HepG2 (cell line): Measurements from ENCODE around the gene SLC35D2. TPM values are rescaled to one million over a fixed set of nuclear protein-coding genes. Genes with fewer than 3 reads are reported as not detected.

Experiments used
- ATAC-seq: fragments of 200-7000 bp; cut with Tn5 transposase; 3 replicates; pipeline ENCODE4 v1.9.1; 2020; ENCODE audit warnings: mild to moderate bottlenecking, moderate library complexity
- BruUV-seq: library from RNA; stranded (reverse); fragments of 400-500 nt; replicated peaks from 2 replicates; lab custom pipeline; 2021; lab: Mats Ljungman, UMichigan
- CTCF ChIA-PET: fragments of 300-600 bp; formaldehyde crosslinking; extraction: SDS; loops from one replicate; lab custom pipeline; 2021; ENCODE audit warnings: low total read pairs, inconsistent platforms, low intra/inter-chr PET ratio; lab: Yijun Ruan, JAX
- POLR2A ChIA-PET: fragments of 350-600 bp; sonication (Branson Sonifier 250); formaldehyde crosslinking; loops from one replicate; lab custom pipeline; 2020; ENCODE audit warnings: antibody characterized with exemption, inconsistent platforms; lab: Yijun Ruan, JAX
- DNase-seq: peaks from one replicate; pipeline ENCODE4 v3.0.0-alpha.2; 2015; ENCODE audit warnings: low spot score
- FAIRE-seq: peaks from 3 replicates; lab custom pipeline; 2011; peaks lifted over from hg19 to GRCh38; lab: Jason Lieb, UNC
- H2AFZ ChIP-seq: one replicate; pipeline ENCODE4 v1.6.1; 2011; ENCODE audit warnings: low read length, inconsistent platforms
- H3K27ac ChIP-seq: fragments of 300-600 bp; 3 replicates; pipeline ENCODE4 v1.8.0; 2011; ENCODE audit warnings: mixed run types, mild to moderate bottlenecking, mixed read lengths, low read length, inconsistent platforms; ENCODE audit not compliant: insufficient read depth; ENCODE audit errors: extremely low read length
- H3K27me3 ChIP-seq, 2 experiments: fragments of 200-600 bp in 1 of 2; 2 replicates in 1 of 2; 3 replicates in 1 of 2; pipeline versions ENCODE4 v1.6.0 to v1.8.0; 2011; ENCODE audit warnings: low read length in 2 of 2, mild to moderate bottlenecking in 2 of 2, moderate library complexity in 2 of 2, inconsistent platforms in 1 of 2; ENCODE audit not compliant: insufficient read depth in 2 of 2, control insufficient read depth in 1 of 2
- H3K36me3 ChIP-seq, 2 experiments: fragments of 200-600 bp in 1 of 2; replicated peaks in 1 of 2; 2 replicates in 1 of 2; 3 replicates in 1 of 2; pipeline versions ENCODE4 v1.5.1 to v1.8.0; 2011; ENCODE audit warnings: low read length in 2 of 2, inconsistent platforms in 1 of 2; ENCODE audit not compliant: insufficient read depth in 2 of 2, control insufficient read depth in 1 of 2
- H3K4me1 ChIP-seq: 2 replicates; pipeline ENCODE4 v1.5.1; 2012; ENCODE audit warnings: low read length, inconsistent platforms; ENCODE audit not compliant: insufficient read depth
- H3K4me2 ChIP-seq: 2 replicates; pipeline ENCODE4 v1.6.0; 2011; ENCODE audit warnings: low read depth, low read length, inconsistent platforms
- H3K4me3 ChIP-seq, 3 experiments: fragments of 200-600 bp in 1 of 3; sonication (generic), shearing (Covaris generic) in 1 of 3; replicated peaks in 1 of 3; 2 replicates each; pipeline ENCODE4 v1.5.1; 2011 to 2016; ENCODE audit warnings: low read length in 3 of 3, inconsistent platforms in 2 of 3, low read depth in 2 of 3, mild to moderate bottlenecking in 2 of 3, control low read depth in 1 of 3, mixed read lengths in 1 of 3; ENCODE audit not compliant: insufficient read depth in 1 of 3
- H3K79me2 ChIP-seq: one replicate; pipeline ENCODE4 v1.6.1; 2011; ENCODE audit warnings: low read length, inconsistent platforms; ENCODE audit not compliant: insufficient read depth
- H3K9ac ChIP-seq: 2 replicates; pipeline ENCODE4 v1.6.0; 2011; ENCODE audit warnings: mild to moderate bottlenecking, low read depth, low read length, inconsistent platforms; ENCODE audit not compliant: insufficient read depth
- H3K9me3 ChIP-seq: 2 replicates; pipeline ENCODE4 v1.5.1; 2012; ENCODE audit warnings: mild to moderate bottlenecking, low read length
- H4K20me1 ChIP-seq: 2 replicates; pipeline ENCODE4 v1.6.0; 2011; ENCODE audit warnings: inconsistent platforms, mild to moderate bottlenecking, low read length, moderate library complexity; ENCODE audit not compliant: insufficient read depth
- SP4 ChIP-seq: sonication (generic); formaldehyde crosslinking; IDR thresholded peaks from 2 replicates; pipeline ENCODE4 v1.8.1; 2023; ENCODE audit warnings: mild to moderate bottlenecking, missing genetic modification reagents
- ZNF121 ChIP-seq: sonication (generic); formaldehyde crosslinking; IDR thresholded peaks from 2 replicates; pipeline ENCODE4 v1.5.0; 2020; ENCODE audit warnings: mild to moderate bottlenecking, missing genetic modification reagents
- ZNF235 ChIP-seq: sonication (generic); formaldehyde crosslinking; IDR thresholded peaks from 2 replicates; pipeline ENCODE4 v1.8.1; 2023; ENCODE audit warnings: mild to moderate bottlenecking, missing genetic modification reagents, borderline replicate concordance
- ZNF770 ChIP-seq: sonication (generic); formaldehyde crosslinking; IDR thresholded peaks from 2 replicates; pipeline ENCODE4 v1.5.0; 2020; ENCODE audit warnings: mild to moderate bottlenecking, missing genetic modification reagents
- WGBS: methylation state at CpG from one replicate; pipeline ENCODE4 v1.1.6; 2017; ENCODE audit warnings: low lambda C conversion rate; 5-methylcytosine and 5-hydroxymethylcytosine counted together
- in situ Hi-C: cut with HindIII; loops from 2 replicates; pipeline ENCODE4 v1.10.0; 2017; ENCODE audit warnings: low pct_unique_long_range_greater_than_20kb; ENCODE audit not compliant: extremely low pct_ligation_motif_present
- intact Hi-C: fragments of 100-400 bp; cut with micrococcal nuclease; formaldehyde crosslinking; loops from one replicate; pipeline ENCODE4 v1.10.0; 2022; ENCODE audit not compliant: unreplicated experiment
- polyA plus RNA-seq, 8 experiments: library from polyadenylated mRNA; depleted of rRNA in 3 of 8; stranded (reverse) in 7 of 8; unstranded in 1 of 8; fragments of >200 nt; fragmentation: Illumina TruSeq in 4 of 8; extraction: Trizol in 4 of 8; gene quantifications; 2 replicates each; pipeline versions ENCODE4 v1.2.1 to v1.2.3, GENCODE V29; 2011 to 2016; ENCODE audit warnings: low read depth in 4 of 8, missing spikeins in 1 of 8, mixed read lengths in 1 of 8; ENCODE audit not compliant: insufficient read depth in 1 of 8
- total RNA-seq, 5 experiments: library from RNA; depleted of rRNA; stranded (reverse); fragments of >200 nt; fragmentation: Illumina TruSeq; extraction: Trizol; gene quantifications; 2 replicates each; pipeline ENCODE4 v1.2.3, GENCODE V29; 2016; ENCODE audit warnings: low read depth in 1 of 5
- TF ChIP-seq, protein P1 (sequence below): sonication (generic); formaldehyde crosslinking; conservative IDR thresholded peaks from 2 replicates; pipeline ENCODE4 v1.8.0; 2022; ENCODE audit warnings: missing genetic modification reagents

The SLC35D2 gene
- total and polyA plus RNA-seq, 2 of the 13 experiments (the other 11 are each of a cell fraction or from before 2014, with no cell fraction given): 96.2 to 103 TPM

DNA sequence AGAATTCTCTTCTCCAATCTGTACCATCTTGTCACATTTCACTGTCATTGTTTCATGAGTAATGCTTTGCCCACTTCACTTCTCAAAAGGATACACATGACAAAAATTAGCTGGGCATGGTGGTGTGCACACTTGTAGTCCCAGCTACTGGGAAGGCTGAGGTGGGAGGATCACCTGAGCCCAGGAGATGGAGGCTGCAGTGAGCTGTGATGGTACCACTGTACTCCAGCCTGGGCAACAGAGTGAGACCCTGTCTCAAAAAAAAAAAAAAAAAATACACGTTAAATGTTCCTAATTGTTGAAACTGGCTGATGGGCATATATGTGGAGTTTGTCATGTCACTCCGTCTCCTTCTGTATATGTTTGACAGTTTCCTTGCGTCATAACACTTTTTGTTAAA lies 45.2 kb downstream of the SLC35D2 start:
- Histone ChIP-seq H3K4me3 (no peak overlapping the region), H3K27me3 (no peaks in the 10 kb centered on the region), H3K36me3 (peaks cover 6 to 31% of the 10 kb centered on the region in 2 experiments; a peak in 4 of 5 replicates), H3K9ac (no peak overlapping the region), H3K4me2 (no peak overlapping the region), H2AFZ (no peak overlapping the region), H3K79me2 (no peaks in the 10 kb centered on the region), H3K4me1 (peaks cover 83% of the 10 kb centered on the region), H4K20me1 (no peaks in the 10 kb centered on the region), H3K9me3 (no peaks in the 10 kb centered on the region), H3K27ac (peak overlapping the region; percentile 97)
- in situ Hi-C loops (loop anchor here (25.0 kb wide), 1 partner anchor 324 kb away; the partner anchor contains the start of gene PRXL2C), intact Hi-C loops (loop anchor here (5.0 kb wide), 1 partner anchor 154 kb away; no protein-coding TSS in a partner anchor)
- CTCF ChIA-PET: no interaction called here
- DNase-seq (no peak), FAIRE-seq (no peak), ATAC-seq (no peak)
- TF ChIP-seq ZNF121 (CRISPR knock-in tag) (peak; percentile 83), SP4 (CRISPR knock-in tag) (no peak), ZNF770 (0 out of 2 replicates have a peak, but pooled peaks have one; percentile 23), ZNF235 (no peak)
- TF ChIP-seq, protein P1, sequence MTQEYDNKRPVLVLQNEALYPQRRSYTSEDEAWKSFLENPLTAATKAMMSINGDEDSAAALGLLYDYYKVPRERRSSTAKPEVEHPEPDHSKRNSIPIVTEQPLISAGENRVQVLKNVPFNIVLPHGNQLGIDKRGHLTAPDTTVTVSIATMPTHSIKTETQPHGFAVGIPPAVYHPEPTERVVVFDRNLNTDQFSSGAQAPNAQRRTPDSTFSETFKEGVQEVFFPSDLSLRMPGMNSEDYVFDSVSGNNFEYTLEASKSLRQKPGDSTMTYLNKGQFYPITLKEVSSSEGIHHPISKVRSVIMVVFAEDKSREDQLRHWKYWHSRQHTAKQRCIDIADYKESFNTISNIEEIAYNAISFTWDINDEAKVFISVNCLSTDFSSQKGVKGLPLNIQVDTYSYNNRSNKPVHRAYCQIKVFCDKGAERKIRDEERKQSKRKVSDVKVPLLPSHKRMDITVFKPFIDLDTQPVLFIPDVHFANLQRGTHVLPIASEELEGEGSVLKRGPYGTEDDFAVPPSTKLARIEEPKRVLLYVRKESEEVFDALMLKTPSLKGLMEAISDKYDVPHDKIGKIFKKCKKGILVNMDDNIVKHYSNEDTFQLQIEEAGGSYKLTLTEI: no peak
- POLR2A ChIA-PET: no interaction called here
- 85% methylated on average over 3 of the region's 3 CpGs for WGBS
- no TSS peak for BruUV-seq
